ENCODE measurements around the gene SLC7A9.

Gene SLC7A9

GRCh38 chr19:32812571-32812970 is 57.0 kb downstream of the SLC7A9 start:
- H3K27me3 ChIP-seq (ENCODE audit: insufficient read depth, low read depth, severe bottlenecking), result no peaks in the 10 kb centered on the region
- H3K27ac ChIP-seq, result no peak overlapping the region
- no peaks in the 10 kb centered on the region for H3K9me3 ChIP-seq (ENCODE audit: severe bottlenecking)
- no peak overlapping the region for H3K4me3 ChIP-seq (ENCODE audit: low read depth, low read length)
- TF ChIP-seq CTCF (IDR thresholded peaks at IDR 0.05; ENCODE audit: low read depth, low read length), result no peak
- no peaks in the 10 kb centered on the region for H3K36me3 ChIP-seq
- DNase-seq, result no peak

- Histone ChIP-seq H3K27ac (no peak overlapping the region), H3K27me3 (ENCODE audit: insufficient read depth, low read depth, severe bottlenecking) (no peaks in the 10 kb centered on the region), H3K9me3 (ENCODE audit: severe bottlenecking) (no peaks in the 10 kb centered on the region), H3K4me3 (ENCODE audit: low read depth, low read length) (no peak overlapping the region), H3K36me3 (no peaks in the 10 kb centered on the region)
- no peak for DNase-seq
- no peak for TF ChIP-seq CTCF (IDR thresholded peaks at IDR 0.05; ENCODE audit: low read depth, low read length)
Measured at GRCh38 chr19:32812036-32812435, 57.5 kb downstream of the SLC7A9 start.

GRCh38 chr19:32811151-32811550 is 58.4 kb downstream of the SLC7A9 start:
- DNase-seq, result no peak
- no peaks in the 10 kb centered on the region for H3K36me3 ChIP-seq
- no peak overlapping the region for H3K4me3 ChIP-seq (ENCODE audit: low read depth, low read length)
- H3K27me3 ChIP-seq (ENCODE audit: insufficient read depth, low read depth, severe bottlenecking), result no peaks in the 10 kb centered on the region
- no peaks in the 10 kb centered on the region for H3K9me3 ChIP-seq (ENCODE audit: severe bottlenecking)
- no peak overlapping the region for H3K27ac ChIP-seq
- no peak for TF ChIP-seq CTCF (IDR thresholded peaks at IDR 0.05; ENCODE audit: low read depth, low read length)

- H3K9me3 ChIP-seq (ENCODE audit: severe bottlenecking), result no peaks in the 10 kb centered on the region
- no peaks in the 10 kb centered on the region for H3K27me3 ChIP-seq (ENCODE audit: insufficient read depth, low read depth, severe bottlenecking)
- H3K4me3 ChIP-seq (ENCODE audit: low read depth, low read length), result no peak overlapping the region
- no peak for TF ChIP-seq CTCF (IDR thresholded peaks at IDR 0.05; ENCODE audit: low read depth, low read length)
- H3K27ac ChIP-seq, result no peak overlapping the region
- no peaks in the 10 kb centered on the region for H3K36me3 ChIP-seq
- DNase-seq, result no peak
Measured at GRCh38 chr19:32810452-32810851, 59.1 kb downstream of the SLC7A9 start.

- no peaks in the 10 kb centered on the region for H3K27me3 ChIP-seq (ENCODE audit: insufficient read depth, low read depth, severe bottlenecking)
- H3K36me3 ChIP-seq, result no peaks in the 10 kb centered on the region
- H3K9me3 ChIP-seq (ENCODE audit: severe bottlenecking), result no peaks in the 10 kb centered on the region
- no peak for DNase-seq
- TF ChIP-seq CTCF (IDR thresholded peaks at IDR 0.05; ENCODE audit: low read depth, low read length), result no peak
- H3K4me3 ChIP-seq (ENCODE audit: low read depth, low read length), result no peak overlapping the region
- no peak overlapping the region for H3K27ac ChIP-seq
Measured at GRCh38 chr19:32809754-32810153, 59.8 kb downstream of the SLC7A9 start.

DNA sequence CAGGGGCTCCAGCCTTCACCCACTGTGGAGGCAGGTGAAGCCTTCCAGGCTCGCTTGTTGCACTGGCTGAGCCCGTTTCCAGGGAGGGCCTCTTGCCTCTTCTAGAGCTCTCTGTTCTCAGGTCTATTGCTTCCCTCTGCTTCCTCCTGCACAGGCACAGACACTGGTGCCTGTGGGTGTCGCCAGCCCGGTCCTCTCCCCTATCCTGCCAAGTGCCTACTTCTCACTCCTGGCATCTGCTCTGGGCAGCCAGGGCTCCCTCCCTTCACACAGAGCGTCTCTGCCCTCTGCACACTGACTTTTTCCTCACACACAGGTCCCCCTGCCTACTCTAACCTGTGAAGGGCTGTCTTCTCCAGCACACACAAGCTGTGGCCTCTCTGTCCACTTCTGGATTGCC is 60.3 kb downstream of the SLC7A9 start:
- Histone ChIP-seq H3K27ac (no peak overlapping the region), H3K9me3 (ENCODE audit: severe bottlenecking) (no peaks in the 10 kb centered on the region), H3K4me3 (ENCODE audit: low read depth, low read length) (no peak overlapping the region), H3K27me3 (ENCODE audit: insufficient read depth, low read depth, severe bottlenecking) (no peaks in the 10 kb centered on the region), H3K36me3 (no peaks in the 10 kb centered on the region)
- no peak for TF ChIP-seq CTCF (IDR thresholded peaks at IDR 0.05; ENCODE audit: low read depth, low read length)
- no peak for DNase-seq
